Stimulated activated CD4-positive, alpha-beta T cell treated with anti-CD3 and anti-CD28 coated beads, Interleukin-1b, Interleukin-23, amount 100 ng/mL, for 4 hours (primary cell): ENCODE measurements around the gene FAM236C.
"Not testable (repeated sequence)": the region's sequence is repeated elsewhere in the genome, so short reads cannot be mapped to it uniquely, and the experiment has no call there.

ENCODE experiments used
- DNase-seq, 2 donors: peaks; one replicate each; pipeline ENCODE4 v3.0.0-alpha.2; 2020; ENCODE audit warnings: low read depth in 2 of 2

Gene FAM236C

DNA sequence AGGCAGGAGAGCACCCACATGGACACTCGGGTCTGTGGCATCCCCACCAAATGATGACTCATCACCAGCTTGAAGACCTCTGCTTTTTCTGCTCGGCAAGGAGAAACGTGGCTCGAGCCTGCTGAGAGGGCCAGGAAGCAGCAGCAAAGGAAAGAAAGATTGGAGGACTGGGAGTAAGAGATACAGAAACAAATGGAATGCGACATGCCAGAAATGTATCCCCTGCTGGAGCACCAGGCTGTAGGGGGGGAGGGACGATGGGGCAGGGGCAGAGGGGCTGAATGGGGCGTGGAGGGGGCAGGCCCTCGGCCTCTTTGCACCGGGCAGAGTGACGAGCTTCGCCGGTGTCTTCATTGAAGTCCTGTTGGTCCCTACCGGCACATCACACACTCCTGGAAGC lies at the start of gene FAM236C:
Gene FAM236C, plus strand, starts transcription at position 301 of the 400 bp plus-strand sequence. CDS start 100 bp downstream, outside the sequence.
- not testable (repeated sequence) for DNase-seq

DNA sequence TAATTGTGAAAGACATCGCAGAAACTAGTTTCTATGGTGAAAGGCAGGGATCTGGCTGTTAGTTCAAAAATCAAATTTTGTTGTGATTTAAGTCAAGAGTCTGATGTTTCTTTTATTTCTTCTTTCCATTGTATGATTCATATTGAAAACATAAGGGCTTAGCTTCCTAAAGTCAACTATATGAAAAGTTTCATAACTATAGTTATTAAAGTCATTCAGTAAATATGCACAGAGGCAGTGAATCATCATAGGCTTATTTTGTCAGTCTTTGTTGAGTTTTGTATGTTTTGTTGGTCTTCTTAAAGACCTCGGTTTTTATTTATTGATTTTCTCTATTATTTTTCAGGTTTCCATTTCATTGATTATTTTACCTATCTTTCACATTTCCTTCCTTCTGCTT lies 29.5 kb upstream of the FAM236C start:
- not testable (repeated sequence) for DNase-seq

DNA sequence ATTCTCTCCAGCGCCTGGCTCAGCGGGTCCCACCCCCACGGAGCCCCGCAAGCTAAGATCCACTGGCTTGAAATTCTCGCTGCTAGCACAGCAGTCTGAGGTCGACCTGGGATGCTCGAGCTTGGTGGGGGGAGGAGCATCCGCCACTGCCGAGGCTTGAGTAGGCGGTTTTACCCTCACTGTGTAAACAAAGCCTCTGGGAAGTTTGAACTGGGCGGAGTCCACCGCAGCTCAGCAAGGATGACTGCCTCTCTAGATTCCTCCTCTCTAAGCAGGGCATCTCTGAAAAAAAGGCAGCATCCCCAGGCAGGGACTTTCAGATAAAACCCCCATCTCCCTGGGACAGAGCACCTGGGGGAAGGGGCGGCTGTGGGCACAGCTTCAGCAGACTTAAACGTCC lies 22.7 kb upstream of the FAM236C start:
- not testable (repeated sequence) for DNase-seq

DNA sequence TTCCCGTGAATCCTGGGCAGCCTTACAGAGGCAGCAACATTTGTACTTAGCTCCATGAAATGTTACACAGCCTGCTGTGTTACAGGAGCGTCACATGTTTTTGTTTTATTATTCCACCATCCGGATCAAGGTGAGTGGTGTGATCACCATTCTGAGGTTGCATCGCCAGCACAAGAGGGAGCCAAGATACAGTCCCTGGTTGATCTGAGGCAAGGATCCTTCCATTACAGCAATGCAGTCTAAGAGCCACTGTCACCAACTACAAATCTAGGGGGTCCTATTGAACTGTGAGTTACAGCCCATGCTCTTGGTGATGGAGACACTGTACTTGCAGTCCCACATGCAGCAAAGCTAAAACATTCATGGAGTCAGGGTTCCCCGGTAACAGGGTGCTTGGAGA lies 3.7 kb downstream of the FAM236C start:
- not testable (repeated sequence) for DNase-seq

DNA sequence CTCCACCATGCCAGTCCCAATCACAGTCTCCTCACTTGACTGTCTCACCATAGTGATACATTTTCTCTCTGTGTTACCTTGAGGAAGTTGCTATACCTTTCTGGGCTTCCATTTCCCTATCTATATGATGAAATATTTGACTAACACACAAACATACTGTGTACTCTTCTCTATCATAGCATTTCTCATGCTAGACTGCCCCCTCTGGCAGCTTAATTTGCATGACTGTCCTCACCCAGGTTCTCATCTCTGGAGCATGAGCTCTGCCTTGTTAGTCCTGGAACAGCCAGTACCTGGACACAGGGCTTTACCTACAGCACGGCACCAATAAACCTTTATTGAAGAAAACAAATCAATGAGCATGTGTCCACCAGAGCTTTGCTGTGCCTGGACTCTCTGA lies 19.9 kb downstream of the FAM236C start:
- not testable (repeated sequence) for DNase-seq

DNA sequence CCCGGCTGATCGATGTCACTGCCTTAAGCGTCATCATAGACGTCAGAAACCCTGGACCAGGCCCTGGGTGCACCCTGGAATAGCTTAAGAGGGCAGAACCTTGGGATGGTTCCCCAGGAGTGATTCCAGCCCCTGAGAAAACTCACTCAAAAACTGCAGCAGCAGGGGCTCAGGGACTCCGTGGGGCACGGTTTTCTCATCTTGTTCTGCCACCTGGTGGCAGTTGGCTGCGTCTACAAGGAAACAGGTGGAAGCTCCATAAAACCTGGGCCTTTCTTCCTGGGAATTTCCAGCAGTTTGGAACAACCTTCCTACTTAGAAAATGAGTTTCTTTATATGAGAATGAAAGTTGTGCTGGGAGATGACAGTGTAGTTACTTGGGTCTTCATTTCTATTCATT lies 24.0 kb downstream of the FAM236C start:
- not testable (repeated sequence) for DNase-seq

DNA sequence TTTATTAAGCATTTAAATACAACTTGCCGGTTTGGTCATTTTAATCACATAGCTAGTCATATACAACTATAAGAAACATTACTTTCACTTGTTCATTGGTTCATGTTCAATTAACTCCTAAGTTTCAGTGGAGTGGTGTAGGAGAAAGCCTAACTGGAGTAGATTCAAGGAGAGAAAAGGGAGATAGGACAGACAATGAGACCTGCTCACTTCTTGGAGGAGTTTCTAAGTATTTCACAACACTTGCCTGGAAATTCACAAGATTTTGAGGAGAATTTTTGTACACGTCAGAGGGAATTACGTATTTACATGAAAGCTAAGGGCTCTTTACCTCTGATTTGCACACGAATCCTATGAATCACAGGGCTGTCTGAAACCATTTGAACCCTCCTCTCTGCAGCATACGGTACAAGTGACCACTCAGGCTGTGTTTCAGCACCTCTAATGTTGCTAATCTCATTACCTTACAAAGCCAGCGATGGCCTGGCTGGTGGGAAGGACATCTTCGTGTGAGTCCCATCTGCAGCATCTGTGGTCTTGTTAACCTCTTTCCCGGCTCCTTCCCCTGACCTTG lies 24.6 kb downstream of the FAM236C start:
- not testable (repeated sequence) for DNase-seq

DNA sequence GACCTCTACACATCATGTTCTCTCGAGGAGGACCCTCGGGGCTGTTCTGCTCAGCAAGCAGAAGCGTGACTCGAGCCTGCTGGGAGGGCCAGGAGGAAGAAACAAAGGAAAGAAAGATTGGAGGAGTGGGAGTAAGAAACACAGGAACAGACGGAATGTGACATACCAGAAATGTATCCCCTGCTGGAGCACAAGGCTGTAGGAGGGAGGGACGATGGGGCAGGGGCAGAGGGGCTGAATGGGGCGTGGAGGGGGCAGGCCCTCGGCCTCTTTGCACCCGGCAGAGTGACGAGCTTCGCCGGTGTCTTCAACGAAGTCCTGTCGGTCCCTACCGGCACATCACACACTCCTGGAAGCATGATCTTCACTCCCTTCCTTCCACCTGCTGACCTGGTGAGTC lies 25.5 kb downstream of the FAM236C start, which contains the start of gene FAM236A:
Gene FAM236A, plus strand, starts transcription at position 301 of the 400 bp plus-strand sequence. Its CDS starts 57 bp downstream, at position 358.
- not testable (repeated sequence) for DNase-seq

DNA sequence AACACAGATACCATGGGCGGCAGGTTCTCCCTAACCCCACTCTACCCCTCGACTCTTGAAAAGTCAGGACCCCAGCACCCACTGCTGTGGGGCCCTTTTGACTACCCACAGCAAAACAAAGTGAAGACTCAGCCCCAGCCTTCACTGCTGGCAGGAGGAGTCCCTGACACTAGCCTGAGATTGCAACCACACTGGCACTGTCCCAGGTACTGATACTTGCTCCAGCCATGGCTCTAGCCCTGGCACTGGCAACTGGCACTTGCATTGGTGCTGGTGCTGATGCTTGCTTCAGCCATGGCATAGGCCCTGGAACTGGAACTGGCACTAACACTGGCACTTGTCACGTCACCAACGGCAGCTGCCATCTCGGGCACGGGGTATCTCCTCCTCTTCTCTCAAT lies 29.9 kb downstream of the FAM236C start:
- not testable (repeated sequence) for DNase-seq

DNA sequence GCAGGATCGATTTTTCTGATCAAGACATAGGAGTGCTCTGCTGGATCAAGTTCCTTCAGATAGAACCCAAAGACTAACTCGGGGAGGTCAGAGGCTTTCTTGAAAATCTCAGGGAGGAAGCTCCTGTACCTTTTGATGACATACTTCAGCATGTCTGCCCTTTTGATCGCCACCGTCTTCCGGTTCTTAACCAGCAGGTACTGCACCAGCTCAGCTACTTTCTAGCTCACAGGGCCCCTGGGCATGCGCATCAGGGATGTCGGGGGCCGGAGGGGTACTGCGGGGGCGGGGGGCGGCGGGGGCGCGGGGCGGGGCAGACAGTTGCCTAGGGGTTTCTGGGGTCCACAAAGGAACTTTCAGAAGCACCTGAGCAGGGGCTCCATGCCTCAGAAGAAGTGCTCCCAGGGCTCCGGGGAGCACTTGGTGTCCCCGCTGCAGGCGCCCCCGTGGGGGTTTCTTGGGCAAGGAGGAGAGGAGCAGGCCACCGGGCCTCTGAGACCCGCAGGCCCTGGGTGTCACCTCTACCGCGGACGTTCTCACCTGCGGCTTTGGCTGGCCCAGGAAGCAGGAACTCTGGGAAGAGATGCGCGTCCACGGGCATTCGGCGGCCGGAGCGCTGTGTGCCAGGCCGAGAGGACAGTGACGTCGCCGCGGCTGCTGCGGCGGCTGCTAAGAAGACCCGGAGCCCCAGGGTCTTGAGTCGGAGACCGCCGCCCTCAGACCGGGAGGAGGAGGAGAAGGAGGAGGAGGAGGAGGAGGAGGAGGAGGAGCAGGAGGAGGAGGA lies 30.8 kb downstream of the FAM236C start:
- not testable (repeated sequence) for DNase-seq

DNA sequence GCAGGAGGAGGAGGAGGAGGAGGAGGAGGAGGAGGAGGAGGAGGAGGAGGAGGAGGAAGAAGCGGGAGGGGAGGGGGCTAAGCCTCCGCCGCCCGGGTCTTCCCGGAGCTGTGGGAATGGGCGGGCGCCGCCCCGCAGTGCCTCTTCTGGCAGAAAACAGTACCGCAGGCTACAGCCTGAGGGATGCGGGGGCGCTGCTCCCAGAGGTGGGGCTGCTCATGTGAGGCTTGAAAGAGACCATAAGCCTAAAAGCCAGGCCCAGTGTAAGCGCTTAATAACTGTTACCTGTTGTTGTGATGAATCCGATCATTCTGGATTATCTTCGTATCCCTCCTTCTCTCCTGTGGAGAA lies 31.4 kb downstream of the FAM236C start, which contains the start of gene DMRTC1:
Gene DMRTC1, minus strand, starts transcription at position 19 of the 351 bp plus-strand sequence. CDS start 68,143 bp downstream, outside the sequence.
- not testable (repeated sequence) for DNase-seq

DNA sequence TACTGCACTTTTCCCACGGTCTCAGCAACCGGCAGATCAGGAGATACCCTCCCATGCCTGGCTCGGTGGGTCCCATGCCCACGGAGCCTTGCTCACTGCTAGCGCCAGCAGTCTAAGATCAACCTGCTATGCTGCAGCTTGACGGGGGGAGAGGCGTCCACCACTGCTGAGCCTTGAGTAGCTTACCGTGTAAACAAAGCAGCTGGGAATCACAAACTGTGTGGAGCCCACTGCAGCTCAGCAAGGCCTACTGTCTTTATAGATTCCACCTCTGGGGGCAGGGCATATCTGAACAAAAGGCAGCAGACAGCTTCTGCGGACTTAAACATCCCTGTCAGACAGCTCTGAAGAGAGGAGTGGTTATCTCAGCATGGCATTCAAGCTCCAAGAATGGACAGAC lies 47.6 kb downstream of the FAM236C start:
- DNase-seq = not testable (repeated sequence)
